HCT116 (cell line): ENCODE data around the gene FAR2. TPM values are rescaled to one million over a fixed set of nuclear protein-coding genes. Genes with fewer than 3 reads are reported as not detected.

Experiments used
- ATAC-seq: fragments of 200-7000 bp; cut with Tn5 transposase; 2 replicates; pipeline ENCODE4 v1.9.1; 2020; ENCODE audit warnings: mild to moderate bottlenecking, moderate library complexity
- BruUV-seq: library from RNA; stranded (reverse); fragments of 400-500 nt; replicated peaks from 2 replicates; lab custom pipeline; 2021; lab: Mats Ljungman, UMichigan
- CTCF ChIA-PET: fragments of 300-600 bp; sonication (Branson Sonifier 250); formaldehyde crosslinking; loops from one replicate; lab custom pipeline; 2021; ENCODE audit warnings: antibody characterized with exemption; lab: Charles Lee
- POLR2A ChIA-PET: fragments of 300-600, 350-600 bp; sonication (Branson Sonifier 250); formaldehyde crosslinking; loops from one replicate; lab custom pipeline; 2021; ENCODE audit warnings: antibody characterized with exemption; lab: Charles Lee
- RAD21 ChIA-PET, 2 experiments: fragments of 300-600 bp; sonication (Branson Sonifier 250); formaldehyde crosslinking; loops; one replicate each; lab custom pipeline; 2023; ENCODE audit warnings: low total read pairs in 2 of 2; ENCODE audit not compliant: uncharacterized antibody in 2 of 2, unreplicated experiment in 2 of 2, low non-redundant PET in 1 of 2; lab: Charles Lee
- DNase-seq: peaks from one replicate; pipeline ENCODE4 v3.0.0-alpha.2; 2010; ENCODE audit warnings: low read depth, low spot score
- H2AFZ ChIP-seq: fragments of 200-600 bp; shearing (Covaris generic), sonication (generic); 2 replicates; pipeline ENCODE4 v1.6.1; 2017; ENCODE audit warnings: low read depth, mixed run types, mixed read lengths, antibody characterized with exemption, low read length; ENCODE audit not compliant: poor library complexity, severe bottlenecking
- H3K27ac ChIP-seq: 2 replicates; pipeline ENCODE4 v1.5.1; 2012; ENCODE audit warnings: low read depth, low read length
- H3K27me3 ChIP-seq: fragments of 200-600 bp; sonication (generic); 2 replicates; pipeline ENCODE4 v1.6.1; 2016; ENCODE audit warnings: mixed run types, low read length, mixed read lengths; ENCODE audit not compliant: insufficient read depth
- H3K36me3 ChIP-seq, 2 experiments: fragments of 200-500 bp in 1 of 2; fragments of 200-600 bp in 1 of 2; sonication (Bioruptor generic) in 1 of 2; sonication (generic) in 1 of 2; 2 replicates each; pipeline versions ENCODE4 v1.5.1 to v1.6.1; 2014 to 2016; ENCODE audit warnings: low read length in 2 of 2, inconsistent platforms in 1 of 2, mixed read lengths in 1 of 2, mixed run types in 1 of 2; ENCODE audit not compliant: insufficient read depth in 2 of 2, control insufficient read depth in 1 of 2
- H3K4me1 ChIP-seq, 2 experiments: fragments of 200-600 bp in 1 of 2; sonication (generic) in 1 of 2; 2 replicates each; pipeline versions ENCODE4 v1.5.1 to v1.6.1; 2012 to 2017; ENCODE audit warnings: low read length in 2 of 2, inconsistent platforms in 1 of 2, mild to moderate bottlenecking in 1 of 2, mixed read lengths in 1 of 2, mixed run types in 1 of 2, moderate library complexity in 1 of 2; ENCODE audit not compliant: insufficient read depth in 2 of 2, control insufficient read depth in 1 of 2
- H3K4me2 ChIP-seq: fragments of 200-600 bp; sonication (generic); 2 replicates; pipeline ENCODE4 v1.6.1; 2017; ENCODE audit warnings: mixed run types, low read length, mixed read lengths
- H3K4me3 ChIP-seq, 2 experiments: fragments of 200-600 bp in 1 of 2; sonication (generic) in 1 of 2; replicated peaks in 1 of 2; 2 replicates each; pipeline ENCODE4 v1.5.1; 2011 to 2016; ENCODE audit warnings: low read length in 2 of 2, control low read depth in 1 of 2, low read depth in 1 of 2, mild to moderate bottlenecking in 1 of 2, mixed read lengths in 1 of 2, mixed run types in 1 of 2
- H3K79me2 ChIP-seq: fragments of 200-600 bp; sonication (generic); 2 replicates; pipeline ENCODE4 v1.6.1; 2017; ENCODE audit warnings: mild to moderate bottlenecking, mixed run types, low read length, moderate library complexity, mixed read lengths; ENCODE audit not compliant: insufficient read depth
- H3K9ac ChIP-seq: fragments of 200-600 bp; sonication (generic); 2 replicates; pipeline ENCODE4 v1.6.1; 2016; ENCODE audit warnings: low read length, mixed read lengths
- H3K9me2 ChIP-seq: fragments of 200-600 bp; sonication (generic), shearing (Covaris generic); 2 replicates; pipeline ENCODE4 v1.6.1; 2017; ENCODE audit warnings: mixed run types, mild to moderate bottlenecking, moderate library complexity; ENCODE audit not compliant: insufficient read depth
- H3K9me3 ChIP-seq, 2 experiments: fragments of 200-500 bp in 1 of 2; fragments of 200-600 bp in 1 of 2; sonication (Bioruptor generic) in 1 of 2; sonication (generic) in 1 of 2; 2 replicates each; pipeline ENCODE4 v1.6.1; 2014 to 2017; ENCODE audit warnings: low read length in 2 of 2, mixed read lengths in 2 of 2, inconsistent platforms in 1 of 2, low read depth in 1 of 2, mild to moderate bottlenecking in 1 of 2, mixed run types in 1 of 2, moderate library complexity in 1 of 2; ENCODE audit not compliant: control insufficient read depth in 1 of 2, insufficient read depth in 1 of 2
- H4K20me1 ChIP-seq: fragments of 200-600 bp; sonication (generic), shearing (Covaris generic); 2 replicates; pipeline ENCODE4 v1.6.1; 2017; ENCODE audit warnings: mixed run types, mild to moderate bottlenecking, moderate library complexity; ENCODE audit not compliant: insufficient read depth
- CBX3 ChIP-seq: IDR thresholded peaks from 2 replicates; pipeline ENCODE4 v1.6.1; 2012; ENCODE audit warnings: low read depth
- CEBPB ChIP-seq: IDR thresholded peaks from 2 replicates; pipeline ENCODE4 v1.6.1; 2012; ENCODE audit warnings: low read depth
- CTCF ChIP-seq, 3 experiments: fragments of 200-600 bp in 1 of 3; sonication (generic) in 1 of 3; IDR thresholded peaks in 2 of 3; conservative IDR thresholded peaks in 1 of 3; 2 replicates each; pipeline ENCODE4 v1.5.1; 2012 to 2017; ENCODE audit warnings: low read depth in 2 of 3, low read length in 2 of 3, antibody characterized with exemption in 1 of 3, borderline replicate concordance in 1 of 3, control low read depth in 1 of 3, mild to moderate bottlenecking in 1 of 3, mixed read lengths in 1 of 3, mixed run types in 1 of 3, moderate library complexity in 1 of 3; ENCODE audit not compliant: insufficient read depth in 1 of 3
- RAD21 ChIP-seq: IDR thresholded peaks from 2 replicates; pipeline ENCODE4 v1.6.1; 2012; ENCODE audit warnings: low read depth, mild to moderate bottlenecking
- SIN3A ChIP-seq: IDR thresholded peaks from 2 replicates; pipeline ENCODE4 v1.6.1; 2012; ENCODE audit warnings: low read depth
- TCF7L2 ChIP-seq: IDR thresholded peaks from 2 replicates; pipeline ENCODE4 v1.7.0; 2011; ENCODE audit warnings: borderline replicate concordance, inconsistent platforms; ENCODE audit not compliant: insufficient read depth, insufficient read length; ENCODE audit errors: extremely low read depth
- YY1 ChIP-seq: IDR thresholded peaks from 2 replicates; pipeline ENCODE4 v1.6.1; 2011; ENCODE audit warnings: low read length, low read depth, moderate library complexity, mild to moderate bottlenecking; ENCODE audit not compliant: insufficient replicate concordance; ENCODE audit errors: extremely low read depth
- ZFX ChIP-seq: fragments of 450-650 bp; IDR thresholded peaks from 2 replicates; pipeline ENCODE4 v1.6.1; 2017
- ZNF274 ChIP-seq: fragments of 200-500 bp; sonication (Bioruptor generic); IDR thresholded peaks from 2 replicates; pipeline ENCODE4 v1.6.1; 2014; ENCODE audit warnings: mild to moderate bottlenecking, low read depth, low read length, inconsistent platforms
- intact Hi-C: fragments of 100-400 bp; cut with micrococcal nuclease; formaldehyde crosslinking; loops from 2 replicates; pipeline ENCODE4 v1.10.0; 2022
- total RNA-seq: library from RNA; stranded (reverse); gene quantifications from one replicate; pipeline ENCODE4 v1.2.1, GENCODE V29; 2021; ENCODE audit not compliant: unreplicated experiment
- TF ChIP-seq, protein P1 (sequence below): IDR thresholded peaks from 2 replicates; pipeline ENCODE4 v1.6.1; 2011; ENCODE audit warnings: mild to moderate bottlenecking, low read length, moderate library complexity; ENCODE audit not compliant: insufficient replicate concordance; ENCODE audit errors: extremely low read depth

The FAR2 gene
- total RNA-seq, 1 experiment from 2014 or later: 9.7 TPM

GRCh38 chr12:29229937-29230336 is 80.9 kb downstream of the FAR2 start:
- ATAC-seq (no peak), DNase-seq (no peak)
- Histone ChIP-seq H3K9me2 (no peaks in the 10 kb centered on the region), H3K9ac (no peak overlapping the region), H3K36me3 (no peaks in the 10 kb centered on the region), H3K9me3 (no peaks in the 10 kb centered on the region), H3K27ac (no peak overlapping the region), H3K4me3 (no peak overlapping the region), H3K79me2 (no peaks in the 10 kb centered on the region), H4K20me1 (no peaks in the 10 kb centered on the region), H3K4me2 (no peak overlapping the region), H2AFZ (no peak overlapping the region), H3K4me1 (no peaks in the 10 kb centered on the region), H3K27me3 (no peaks in the 10 kb centered on the region)
- no TSS peak for BruUV-seq
- RAD21 ChIA-PET: no interaction called here
- TF ChIP-seq ZFX (no peak), TCF7L2 (no peak), ZNF274 (no peak), YY1 (no peak), SIN3A (no peak), CTCF (IDR thresholded peaks at IDR 0.05 in 2 of 3, conservative IDR thresholded peaks at IDR 0.05 in 1 of 3; ENCODE audit: borderline replicate concordance in 1 of 3, insufficient read depth in 1 of 3, low read depth in 2 of 3, low read length in 2 of 3) (no peak), RAD21 (no peak), CBX3 (no peak), CEBPB (no peak)
- TF ChIP-seq, protein P1, sequence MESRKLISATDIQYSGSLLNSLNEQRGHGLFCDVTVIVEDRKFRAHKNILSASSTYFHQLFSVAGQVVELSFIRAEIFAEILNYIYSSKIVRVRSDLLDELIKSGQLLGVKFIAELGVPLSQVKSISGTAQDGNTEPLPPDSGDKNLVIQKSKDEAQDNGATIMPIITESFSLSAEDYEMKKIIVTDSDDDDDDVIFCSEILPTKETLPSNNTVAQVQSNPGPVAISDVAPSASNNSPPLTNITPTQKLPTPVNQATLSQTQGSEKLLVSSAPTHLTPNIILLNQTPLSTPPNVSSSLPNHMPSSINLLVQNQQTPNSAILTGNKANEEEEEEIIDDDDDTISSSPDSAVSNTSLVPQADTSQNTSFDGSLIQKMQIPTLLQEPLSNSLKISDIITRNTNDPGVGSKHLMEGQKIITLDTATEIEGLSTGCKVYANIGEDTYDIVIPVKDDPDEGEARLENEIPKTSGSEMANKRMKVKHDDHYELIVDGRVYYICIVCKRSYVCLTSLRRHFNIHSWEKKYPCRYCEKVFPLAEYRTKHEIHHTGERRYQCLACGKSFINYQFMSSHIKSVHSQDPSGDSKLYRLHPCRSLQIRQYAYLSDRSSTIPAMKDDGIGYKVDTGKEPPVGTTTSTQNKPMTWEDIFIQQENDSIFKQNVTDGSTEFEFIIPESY: no peak
- CTCF ChIA-PET: no interaction called here
- POLR2A ChIA-PET: no interaction called here
- intact Hi-C loops: no loop called here
